Measurements from ENCODE around the gene MCF2L.

GRCh38 chr13:113088691-113089020, 119.6 kb downstream of the MCF2L start:
- TF ChIP-seq CTCF (conservative IDR thresholded peaks at IDR 0.05; ENCODE audit: low read depth in 2 of 2) (no peak), EZH2 (IDR thresholded peaks at IDR 0.05; ENCODE audit: low read depth, unreplicated experiment) (no peak), POLR2AphosphoS5 (IDR thresholded peaks at IDR 0.05; ENCODE audit: low read depth) (no peak), NANOG (IDR thresholded peaks at IDR 0.05; ENCODE audit: borderline replicate concordance) (no peak), CREB1 (CRISPR knock-in tag; IDR thresholded peaks at IDR 0.05; ENCODE audit: low read depth) (no peak), JUNB (IDR thresholded peaks at IDR 0.05; ENCODE audit: unreplicated experiment) (no peak)
